Activated CD4-positive, alpha-beta T cell treated with anti-CD3 and anti-CD28 coated beads for 48 hours (primary cell): Measurements from ENCODE around the gene MGAT4A.

Experiments used
- DNase-seq: peaks from one replicate; pipeline ENCODE4 v3.0.0-alpha.2; 2020

The MGAT4A gene

DNA sequence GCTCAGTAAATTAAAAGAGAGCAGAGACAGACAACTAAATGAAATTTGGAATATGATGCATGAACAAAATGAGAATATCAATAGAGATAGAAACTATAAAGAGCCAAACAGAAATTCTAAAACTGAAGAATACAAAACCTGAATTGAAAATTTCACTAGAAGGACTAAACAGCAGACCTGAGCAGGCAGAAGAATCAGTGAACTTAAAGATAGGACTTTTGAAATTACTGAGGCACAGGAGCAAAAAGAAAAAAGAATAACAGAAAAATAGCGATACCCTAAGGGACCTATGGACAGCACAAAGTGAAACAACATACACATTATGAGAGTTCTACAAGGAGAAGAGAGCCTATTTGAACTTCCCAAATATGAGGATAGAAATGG is 80.9 kb downstream of the MGAT4A start:
- no peak for DNase-seq

DNA sequence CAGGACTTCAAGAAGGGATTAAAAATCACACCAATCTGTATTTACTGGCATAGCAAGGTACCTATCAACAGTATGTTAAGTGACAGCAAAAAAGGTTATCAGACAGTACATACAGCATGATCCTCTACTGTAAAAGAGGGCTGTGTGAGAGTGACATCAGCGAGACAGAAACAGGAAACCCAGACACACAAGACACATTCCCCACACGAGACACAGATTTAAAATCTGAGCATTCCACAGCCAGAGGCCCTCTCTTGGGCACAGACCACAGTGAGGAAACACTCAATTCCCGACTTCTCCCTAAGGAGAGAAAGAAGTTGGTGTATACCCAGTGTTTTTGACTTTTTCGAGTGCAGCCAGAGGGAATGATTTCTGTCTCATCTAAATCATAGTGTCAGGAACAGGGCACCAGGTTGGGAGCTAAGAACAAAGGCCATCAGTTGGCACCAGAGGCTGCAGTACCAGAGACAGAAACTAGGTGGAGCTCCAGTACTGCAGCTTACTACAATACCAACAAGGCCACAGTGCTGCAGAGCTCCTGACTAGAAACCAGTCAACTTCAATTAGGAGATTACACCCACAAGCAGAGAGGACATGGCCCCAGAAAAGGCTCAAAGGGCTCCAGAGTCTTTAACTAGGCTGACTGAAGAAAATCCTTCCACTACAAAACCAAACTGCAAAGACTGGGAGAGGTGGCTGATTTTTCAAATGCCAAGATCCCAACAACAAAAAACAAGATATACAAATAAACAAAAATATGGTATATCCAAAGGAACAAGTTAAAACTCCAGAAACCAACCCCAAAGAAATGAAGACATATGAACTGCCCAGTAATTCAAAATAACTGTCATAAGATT is 81.6 kb downstream of the MGAT4A start:
- DNase-seq = peak; percentile 87

DNA sequence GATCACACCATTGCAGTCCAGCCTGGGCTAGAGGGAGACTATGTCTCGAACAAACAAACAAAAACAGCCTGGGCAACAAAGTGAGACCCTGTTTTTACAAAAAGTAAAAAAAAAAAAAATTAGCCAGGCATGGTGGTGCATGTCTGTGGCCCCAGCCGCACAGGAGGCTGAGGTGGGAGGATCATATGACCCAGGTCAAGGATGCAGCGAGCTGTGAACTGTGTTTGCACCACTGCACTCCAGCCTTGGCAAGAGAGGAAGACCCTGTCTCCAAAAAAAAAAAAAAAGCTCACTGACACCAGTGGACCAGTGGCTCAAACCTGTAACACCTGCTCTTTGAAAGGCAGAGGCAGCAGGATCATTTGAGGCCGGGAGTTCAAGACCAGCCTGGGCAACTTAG is 82.5 kb downstream of the MGAT4A start:
- DNase-seq = no peak

- DNase-seq = no peak
These were observed 83.3 kb downstream of the MGAT4A start for GRCh38 chr2:98647636-98648035.

- no peak for DNase-seq
These were observed 87.3 kb downstream of the MGAT4A start for GRCh38 chr2:98643496-98644100.

DNA sequence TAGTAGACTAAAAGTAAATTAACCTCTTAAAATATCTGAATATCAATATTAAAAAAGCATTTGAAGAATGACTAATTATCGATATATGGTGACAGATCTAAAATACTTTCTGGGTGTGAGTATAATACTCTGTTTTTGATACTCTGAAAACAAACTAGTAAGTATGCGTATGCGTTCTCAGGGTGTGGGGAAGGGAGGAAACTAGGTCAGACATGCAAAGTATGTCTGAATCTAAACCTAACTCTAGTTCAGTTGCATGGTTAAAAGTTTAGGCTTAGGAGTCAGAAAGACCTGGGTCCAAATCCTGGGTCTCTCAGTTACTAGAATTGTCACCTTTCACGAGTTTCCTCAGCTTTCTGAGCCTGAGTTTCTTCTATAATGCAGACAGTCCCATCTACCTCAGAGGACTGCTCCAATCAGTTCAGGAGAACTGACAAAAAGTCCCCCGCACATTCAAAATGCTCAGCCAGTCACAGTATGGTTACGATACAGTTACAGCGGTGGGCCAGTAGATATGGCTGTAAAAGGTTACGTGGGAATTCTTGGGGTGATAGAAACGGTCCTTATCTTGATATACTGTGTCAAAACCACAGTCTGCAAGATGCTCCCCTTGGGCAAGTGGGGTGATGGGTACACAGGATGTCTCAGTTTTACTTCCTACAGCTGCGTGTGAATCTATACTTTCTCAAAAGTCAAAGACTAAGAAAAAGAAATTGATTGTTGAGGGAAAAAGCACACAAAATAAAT is 93.4 kb downstream of the MGAT4A start:
- peak; percentile 61 for DNase-seq

DNA sequence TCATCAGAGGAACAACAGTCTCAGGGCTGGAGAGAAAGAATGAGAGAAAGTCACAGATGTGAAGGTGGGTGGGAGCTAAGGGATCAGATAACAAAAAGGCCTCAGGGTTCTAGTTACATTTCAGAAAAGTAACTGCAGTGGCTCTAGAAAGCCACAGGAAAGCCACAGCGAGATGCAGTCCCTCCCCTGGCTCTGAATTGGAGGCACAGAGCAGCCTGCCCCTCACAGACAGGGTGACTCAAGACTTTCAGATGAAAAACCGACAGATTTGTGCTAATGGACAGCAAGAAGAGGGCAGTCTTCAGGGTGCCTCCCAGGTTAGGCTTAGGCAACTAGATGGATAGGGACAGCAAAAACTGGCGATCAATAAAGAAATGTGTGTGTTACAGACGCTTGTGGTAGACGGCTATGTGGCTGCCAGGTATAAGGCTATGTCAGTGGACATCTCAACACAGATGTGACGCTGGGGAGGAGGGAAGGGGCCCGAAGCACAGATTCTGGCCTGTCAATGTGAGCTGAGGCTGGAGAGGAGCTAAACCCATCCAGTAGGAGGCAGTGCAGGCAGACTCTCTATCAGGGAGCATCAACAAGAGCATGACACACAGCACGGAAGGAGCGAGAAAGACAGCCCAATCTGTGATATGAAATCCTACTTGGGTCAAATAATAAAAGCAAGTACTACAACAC is 96.4 kb downstream of the MGAT4A start:
- peak; percentile 76 for DNase-seq

GRCh38 chr2:98632351-98632750 is 98.6 kb downstream of the MGAT4A start:
- no peak for DNase-seq

- no peak for DNase-seq
These were observed 107.3 kb downstream of the MGAT4A start for GRCh38 chr2:98623657-98624056.

- DNase-seq = no peak
These were observed 113.8 kb downstream of the MGAT4A start for GRCh38 chr2:98617149-98617548.

DNA sequence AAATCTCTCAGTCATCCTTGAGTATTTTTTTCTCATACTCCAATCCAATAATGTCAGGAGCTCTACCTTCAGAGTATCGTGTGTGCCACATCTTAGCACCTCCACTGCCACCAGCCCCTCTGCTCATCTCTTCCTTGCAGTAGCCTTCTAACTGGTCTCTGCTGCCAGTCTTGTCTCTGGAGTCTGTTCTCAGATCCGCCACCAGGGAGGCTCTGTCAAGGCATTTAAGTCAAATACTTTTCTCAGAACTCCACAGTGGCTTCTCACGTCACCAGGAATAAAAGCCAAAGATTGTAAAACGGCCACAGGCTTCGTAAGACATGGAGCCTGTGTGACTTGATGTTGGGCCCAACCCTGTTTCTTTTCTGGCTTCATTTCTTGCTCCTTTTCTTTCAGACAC is 115.5 kb downstream of the MGAT4A start:
- no peak for DNase-seq

DNA sequence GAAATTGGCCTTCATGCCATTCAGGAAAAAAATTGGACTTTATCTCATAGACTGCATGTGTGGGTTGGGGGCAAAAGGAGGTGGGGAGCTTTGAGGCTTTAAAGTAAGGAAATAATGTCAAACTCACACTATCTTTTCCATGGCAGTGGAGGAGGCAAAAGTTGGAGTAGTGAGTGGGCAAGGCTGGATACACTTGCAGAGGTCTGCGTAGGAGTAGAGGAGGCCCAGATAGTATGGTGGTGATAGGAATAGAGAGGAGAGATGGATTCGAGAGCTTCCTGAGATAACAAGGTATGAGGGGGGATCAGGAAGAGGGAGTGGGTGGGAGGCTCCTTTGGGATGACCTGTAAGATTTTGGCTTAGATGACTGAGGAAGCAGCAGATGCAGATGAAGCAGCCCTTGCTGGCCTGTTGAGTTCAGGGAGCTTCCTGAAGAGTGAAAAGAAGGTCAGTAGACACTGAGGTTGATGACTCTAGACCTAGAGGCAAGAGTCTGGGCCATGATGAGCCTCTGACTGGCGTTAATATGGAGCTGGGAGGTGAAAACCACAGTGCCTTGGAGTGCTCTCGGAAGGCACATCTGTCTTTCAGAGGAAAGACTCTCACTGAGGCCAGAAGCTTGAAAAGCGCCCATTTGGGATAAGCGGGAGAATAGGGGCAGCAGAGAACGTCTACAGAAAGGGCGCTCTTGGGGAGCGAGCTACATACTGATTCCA is 116.8 kb downstream of the MGAT4A start:
- no peak for DNase-seq

DNA sequence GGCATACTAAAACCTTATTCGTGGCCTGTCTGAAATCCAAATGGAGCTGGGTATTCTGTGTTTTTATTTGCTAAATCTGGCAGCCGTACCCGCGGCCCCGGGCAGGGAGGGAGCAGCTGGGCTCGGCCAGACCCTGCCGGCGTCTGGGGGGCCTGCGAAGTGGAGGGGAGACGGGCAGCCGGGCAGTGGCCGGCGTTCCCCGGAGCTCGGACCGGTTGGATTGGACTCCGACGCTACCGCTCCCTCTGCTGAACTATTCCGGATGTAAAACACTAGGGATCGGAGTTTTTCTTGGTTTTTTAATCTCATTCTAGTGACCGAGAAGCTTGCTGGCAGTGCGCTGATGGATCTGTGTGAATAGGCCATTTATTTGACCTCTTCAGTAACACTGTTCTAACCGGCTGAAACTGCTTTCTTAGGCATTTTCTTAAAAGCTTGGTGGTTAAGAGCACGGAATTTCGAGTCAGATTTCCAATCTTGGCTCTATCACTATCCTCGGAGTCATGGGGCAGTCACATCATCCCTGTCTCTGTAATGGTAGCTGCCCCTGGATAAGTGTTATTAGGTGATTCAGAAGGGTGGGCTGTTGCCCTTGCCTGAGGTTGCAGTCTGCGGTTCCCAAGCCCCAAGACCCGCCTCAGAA is 121.8 kb downstream of the MGAT4A start:
- DNase-seq = no peak

- peak; percentile 95 for DNase-seq
These were observed 122.6 kb downstream of the MGAT4A start, which contains the start of the genes COA5 and UNC50 for GRCh38 chr2:98608116-98608961. Gene COA5, minus strand, starts transcription at chr2:98608512. Its CDS starts 107 bp downstream, at chr2:98608405. Gene UNC50, plus strand, starts transcription at chr2:98608589. Its CDS starts 1,171 bp downstream, at chr2:98609760.

GRCh38 chr2:98607741-98608115 is 123.2 kb downstream of the MGAT4A start:
- no peak for DNase-seq

- no peak for DNase-seq
These were observed 123.8 kb downstream of the MGAT4A start for GRCh38 chr2:98607104-98607503.

GRCh38 chr2:98606431-98606830 is 124.5 kb downstream of the MGAT4A start:
- DNase-seq = no peak

DNA sequence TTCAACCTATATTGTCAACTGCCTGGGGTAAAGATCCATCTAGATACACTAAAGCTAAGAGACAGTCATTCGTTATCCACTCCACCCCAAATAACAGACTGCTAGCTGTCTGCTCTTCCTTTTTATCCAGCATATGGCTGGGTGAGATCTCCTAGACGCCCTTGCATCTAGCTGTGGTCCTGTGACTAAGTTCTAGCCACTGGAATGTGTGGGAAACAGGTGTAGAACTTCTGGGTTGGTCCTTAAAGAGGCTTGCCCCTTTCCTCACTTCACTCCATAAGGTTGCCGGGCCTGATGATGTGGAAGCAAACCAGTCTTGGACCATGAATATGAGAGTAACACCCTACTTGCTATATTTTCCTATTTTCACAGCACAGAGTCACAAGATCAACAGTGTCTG is 125.9 kb downstream of the MGAT4A start:
- DNase-seq = no peak

GRCh38 chr2:98604547-98604946 is 126.4 kb downstream of the MGAT4A start:
- peak; percentile 16 for DNase-seq

DNA sequence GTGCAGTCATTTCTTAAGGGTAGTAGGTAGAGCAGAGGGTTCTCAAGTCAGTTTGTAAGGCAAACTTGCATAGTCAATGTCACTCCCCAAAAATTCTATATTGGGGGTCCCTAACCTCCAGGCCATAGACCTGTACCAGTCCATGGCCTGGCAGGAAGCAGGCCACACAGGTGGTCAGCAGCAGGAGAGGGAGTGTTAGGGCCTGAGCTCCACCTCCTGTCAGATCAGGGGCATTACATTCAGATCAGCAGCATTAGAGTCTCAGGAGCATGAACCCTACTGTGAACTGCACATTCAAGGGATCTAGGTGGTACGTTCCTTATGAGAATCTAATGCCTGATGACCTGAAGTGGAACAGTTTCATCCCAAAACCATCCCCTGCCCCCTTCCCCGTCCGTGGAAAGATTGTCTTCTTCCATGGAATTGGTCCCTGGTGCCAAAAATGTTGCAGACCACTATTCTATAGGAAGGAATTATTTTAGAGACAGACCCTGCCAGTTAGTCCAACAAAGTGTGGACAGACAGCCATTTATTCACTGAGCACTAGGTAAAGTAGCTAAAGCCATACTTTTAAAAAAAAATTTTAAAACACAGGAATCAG is 129.3 kb downstream of the MGAT4A start:
- DNase-seq = no peak
